ENCODE measurements around the gene SEC61A1.

Gene SEC61A1

GRCh38 chr3:128078875-128079274 lies 26.6 kb downstream of the SEC61A1 start:
- H3K27ac Mint-ChIP-seq = no peak overlapping the region
- no peaks in the 10 kb centered on the region for H3K27me3 Mint-ChIP-seq
- H3K4me3 Mint-ChIP-seq = no peak overlapping the region
- no peak for ATAC-seq
- DNase-seq = no peak
- H3K4me1 Mint-ChIP-seq = peaks cover 20% of the 10 kb centered on the region
- peaks cover 40% of the 10 kb centered on the region for H3K36me3 Mint-ChIP-seq (ENCODE audit: low read depth)
- no peaks in the 10 kb centered on the region for H3K9me3 Mint-ChIP-seq

GRCh38 chr3:128079823-128080222 lies 27.6 kb downstream of the SEC61A1 start:
- ATAC-seq = no peak
- Mint-ChIP-seq H3K27me3 (no peaks in the 10 kb centered on the region), H3K4me3 (no peak overlapping the region), H3K9me3 (no peaks in the 10 kb centered on the region), H3K27ac (no peak overlapping the region), H3K36me3 (ENCODE audit: low read depth) (peaks cover 47% of the 10 kb centered on the region), H3K4me1 (peaks cover 18% of the 10 kb centered on the region)
- no peak for DNase-seq

GRCh38 chr3:128080323-128081080 lies 28.3 kb downstream of the SEC61A1 start:
- DNase-seq (no peak), ATAC-seq (no peak)
- Mint-ChIP-seq H3K27ac (no peak overlapping the region), H3K27me3 (no peaks in the 10 kb centered on the region), H3K36me3 (ENCODE audit: low read depth) (peaks cover 49% of the 10 kb centered on the region), H3K9me3 (no peaks in the 10 kb centered on the region), H3K4me3 (no peak overlapping the region), H3K4me1 (peaks cover 12% of the 10 kb centered on the region)

- no peak for DNase-seq
- Mint-ChIP-seq H3K4me3 (no peak overlapping the region), H3K27me3 (no peaks in the 10 kb centered on the region), H3K27ac (no peak overlapping the region), H3K9me3 (no peaks in the 10 kb centered on the region), H3K4me1 (peaks cover 7% of the 10 kb centered on the region), H3K36me3 (ENCODE audit: low read depth) (peaks cover 50% of the 10 kb centered on the region)
- ATAC-seq = no peak
These were observed 29.0 kb downstream of the SEC61A1 start for GRCh38 chr3:128081226-128081625.

- Mint-ChIP-seq H3K27ac (no peak overlapping the region), H3K36me3 (ENCODE audit: low read depth) (peaks cover 54% of the 10 kb centered on the region), H3K9me3 (no peaks in the 10 kb centered on the region), H3K4me3 (no peak overlapping the region), H3K4me1 (peaks cover 2% of the 10 kb centered on the region), H3K27me3 (no peaks in the 10 kb centered on the region)
- ATAC-seq (no peak), DNase-seq (no peak)
These were observed 29.6 kb downstream of the SEC61A1 start for GRCh38 chr3:128081846-128082245.

GRCh38 chr3:128082546-128082945 lies 30.3 kb downstream of the SEC61A1 start:
- peaks cover 61% of the 10 kb centered on the region for H3K36me3 Mint-ChIP-seq (ENCODE audit: low read depth)
- no peak for ATAC-seq
- H3K4me3 Mint-ChIP-seq = no peak overlapping the region
- DNase-seq = no peak
- no peaks in the 10 kb centered on the region for H3K9me3 Mint-ChIP-seq
- H3K27ac Mint-ChIP-seq = no peak overlapping the region
- H3K27me3 Mint-ChIP-seq = no peaks in the 10 kb centered on the region
- peaks cover 2% of the 10 kb centered on the region for H3K4me1 Mint-ChIP-seq

GRCh38 chr3:128083396-128083795 lies 31.2 kb downstream of the SEC61A1 start:
- H3K4me3 Mint-ChIP-seq = no peak overlapping the region
- H3K36me3 Mint-ChIP-seq (ENCODE audit: low read depth) = peaks cover 56% of the 10 kb centered on the region

GRCh38 chr3:128083980-128084674 lies 31.9 kb downstream of the SEC61A1 start:
- Mint-ChIP-seq H3K36me3 (ENCODE audit: low read depth) (peaks cover 50% of the 10 kb centered on the region), H3K4me3 (no peak overlapping the region), H3K27me3 (no peaks in the 10 kb centered on the region), H3K27ac (no peak overlapping the region), H3K9me3 (no peaks in the 10 kb centered on the region), H3K4me1 (no peaks in the 10 kb centered on the region)
- DNase-seq = no peak
- no peak for ATAC-seq

More at GRCh38 chr3:128083396-128083795, 31.2 kb downstream of the SEC61A1 start:
- Mint-ChIP-seq H3K9me3 (no peaks in the 10 kb centered on the region), H3K27me3 (no peaks in the 10 kb centered on the region), H3K27ac (no peak overlapping the region), H3K4me1 (no peaks in the 10 kb centered on the region)
- ATAC-seq = no peak
- DNase-seq = no peak

- ATAC-seq (no peak), DNase-seq (no peak)
- H3K4me3 Mint-ChIP-seq = no peak overlapping the region
- no peak overlapping the region for H3K27ac Mint-ChIP-seq
- H3K4me1 Mint-ChIP-seq = no peaks in the 10 kb centered on the region
- H3K9me3 Mint-ChIP-seq = no peaks in the 10 kb centered on the region
- H3K27me3 Mint-ChIP-seq = no peaks in the 10 kb centered on the region
- peaks cover 49% of the 10 kb centered on the region for H3K36me3 Mint-ChIP-seq (ENCODE audit: low read depth)
These were observed 32.4 kb downstream of the SEC61A1 start for GRCh38 chr3:128084675-128085021.

- H3K4me3 Mint-ChIP-seq = no peak overlapping the region
- no peaks in the 10 kb centered on the region for H3K9me3 Mint-ChIP-seq
- H3K27ac Mint-ChIP-seq = no peak overlapping the region
- H3K27me3 Mint-ChIP-seq = no peaks in the 10 kb centered on the region
- no peaks in the 10 kb centered on the region for H3K4me1 Mint-ChIP-seq
- ATAC-seq = no peak
- no peak for DNase-seq
- H3K36me3 Mint-ChIP-seq (ENCODE audit: low read depth) = peaks cover 39% of the 10 kb centered on the region
These were observed 36.9 kb downstream of the SEC61A1 start for GRCh38 chr3:128089135-128089534.

GRCh38 chr3:128091586-128091985 lies 39.3 kb downstream of the SEC61A1 start:
- no peaks in the 10 kb centered on the region for H3K27me3 Mint-ChIP-seq
- H3K36me3 Mint-ChIP-seq (ENCODE audit: low read depth) = peaks cover 37% of the 10 kb centered on the region
- peaks cover 7% of the 10 kb centered on the region for H3K4me1 Mint-ChIP-seq
- DNase-seq = no peak
- H3K9me3 Mint-ChIP-seq = no peaks in the 10 kb centered on the region
- no peak overlapping the region for H3K27ac Mint-ChIP-seq
- no peak for ATAC-seq
- no peak overlapping the region for H3K4me3 Mint-ChIP-seq

- ATAC-seq = peak; percentile 12
- H3K27ac Mint-ChIP-seq = no peak overlapping the region
- peaks cover 10% of the 10 kb centered on the region for H3K4me1 Mint-ChIP-seq
- no peak overlapping the region for H3K4me3 Mint-ChIP-seq
- no peaks in the 10 kb centered on the region for H3K27me3 Mint-ChIP-seq
- H3K9me3 Mint-ChIP-seq = no peaks in the 10 kb centered on the region
- DNase-seq = no peak
- H3K36me3 Mint-ChIP-seq (ENCODE audit: low read depth) = peaks cover 45% of the 10 kb centered on the region
These were observed 42.3 kb downstream of the SEC61A1 start for GRCh38 chr3:128094295-128095151.

GRCh38 chr3:128095222-128095703 lies 43.0 kb downstream of the SEC61A1 start:
- Mint-ChIP-seq H3K4me3 (no peak overlapping the region), H3K27me3 (no peaks in the 10 kb centered on the region), H3K36me3 (ENCODE audit: low read depth) (peaks cover 49% of the 10 kb centered on the region), H3K27ac (no peak overlapping the region), H3K9me3 (no peaks in the 10 kb centered on the region), H3K4me1 (peaks cover 10% of the 10 kb centered on the region)
- ATAC-seq = peak; percentile 88
- peak; percentile 78 for DNase-seq

GRCh38 chr3:128098234-128098633 lies 46.0 kb downstream of the SEC61A1 start:
- peaks cover 66% of the 10 kb centered on the region for H3K36me3 Mint-ChIP-seq (ENCODE audit: low read depth)
- H3K4me3 Mint-ChIP-seq = no peak overlapping the region
- ATAC-seq = no peak
- no peaks in the 10 kb centered on the region for H3K27me3 Mint-ChIP-seq
- H3K4me1 Mint-ChIP-seq = peaks cover 10% of the 10 kb centered on the region
- no peak for DNase-seq
- no peaks in the 10 kb centered on the region for H3K9me3 Mint-ChIP-seq
- H3K27ac Mint-ChIP-seq = no peak overlapping the region

Measured in activated naive CD8-positive, alpha-beta T cell treated with anti-CD3 and anti-CD28 coated beads, Interleukin-2, amount 50 U/mL, for 24 hours (primary cell).